ENCODE results near the gene SOX8. TPM values are rescaled to one million over a fixed set of nuclear protein-coding genes. Genes with fewer than 3 reads are reported as not detected.

SOX8 gene
- total RNA-seq, 2 experiments from 2014 or later, result 0.12 to 0.16 TPM

GRCh38 chr16:980595-980854 is 1.0 kb upstream of the SOX8 start:
- H3K4me1 Mint-ChIP-seq, result peaks cover 3% of the 10 kb centered on the region
- DNase-seq (no peak), ATAC-seq (no peak)
- H3K9me3 Mint-ChIP-seq (ENCODE audit: low read depth), result no peaks in the 10 kb centered on the region
- H3K27ac Mint-ChIP-seq, result no peak overlapping the region
- no peaks in the 10 kb centered on the region for H3K36me3 Mint-ChIP-seq
- CTCF ChIA-PET, result interaction anchor here (1.1 to 3.0 kb wide), 2 partner anchors 12 to 16 kb away, joined by 3 to 10 read pairs; no protein-coding TSS in a partner anchor
- H3K4me3 Mint-ChIP-seq, result no peak overlapping the region
- H3K27me3 Mint-ChIP-seq, result peaks cover 20% of the 10 kb centered on the region

- DNase-seq (no peak), ATAC-seq (no peak)
- H3K27ac Mint-ChIP-seq, result no peak overlapping the region
- no peaks in the 10 kb centered on the region for H3K9me3 Mint-ChIP-seq (ENCODE audit: low read depth)
- CTCF ChIA-PET, result no interaction called here
- peaks cover 20% of the 10 kb centered on the region for H3K27me3 Mint-ChIP-seq
- H3K36me3 Mint-ChIP-seq, result no peaks in the 10 kb centered on the region
- no peak overlapping the region for H3K4me3 Mint-ChIP-seq
- peaks cover 3% of the 10 kb centered on the region for H3K4me1 Mint-ChIP-seq
Observed at GRCh38 chr16:982145-983043, 824 bp downstream of the SOX8 start.

GRCh38 chr16:983044-984030 is 1.8 kb downstream of the SOX8 start:
- ATAC-seq (no peak), DNase-seq (no peak)
- H3K4me3 Mint-ChIP-seq, result no peak overlapping the region
- no peaks in the 10 kb centered on the region for H3K36me3 Mint-ChIP-seq
- peaks cover 3% of the 10 kb centered on the region for H3K4me1 Mint-ChIP-seq
- no peak overlapping the region for H3K27ac Mint-ChIP-seq
- peaks cover 20% of the 10 kb centered on the region for H3K27me3 Mint-ChIP-seq
- CTCF ChIA-PET, result interaction anchor here (0.8 kb wide), 1 partner anchor 19 kb away, joined by 3 read pairs; no protein-coding TSS in a partner anchor
- no peaks in the 10 kb centered on the region for H3K9me3 Mint-ChIP-seq (ENCODE audit: low read depth)

GRCh38 chr16:984121-984694 is 2.6 kb downstream of the SOX8 start:
- CTCF ChIA-PET, result interaction anchor here (0.8 kb wide), 1 partner anchor 20 kb away, joined by 3 read pairs; no protein-coding TSS in a partner anchor
- no peak overlapping the region for H3K27ac Mint-ChIP-seq
- H3K27me3 Mint-ChIP-seq, result peaks cover 15% of the 10 kb centered on the region
- peaks cover 3% of the 10 kb centered on the region for H3K4me1 Mint-ChIP-seq
- DNase-seq (no peak), ATAC-seq (no peak)
- no peaks in the 10 kb centered on the region for H3K36me3 Mint-ChIP-seq
- no peak overlapping the region for H3K4me3 Mint-ChIP-seq
- H3K9me3 Mint-ChIP-seq (ENCODE audit: low read depth), result no peaks in the 10 kb centered on the region

- H3K27me3 Mint-ChIP-seq, result peaks cover 11% of the 10 kb centered on the region
Observed at GRCh38 chr16:984736-985636, 3.4 kb downstream of the SOX8 start.

GRCh38 chr16:985646-986400 is 4.3 kb downstream of the SOX8 start:
- Mint-ChIP-seq H3K4me1 (peaks cover 3% of the 10 kb centered on the region), H3K27ac (no peak overlapping the region), H3K27me3 (peaks cover 11% of the 10 kb centered on the region), H3K36me3 (no peaks in the 10 kb centered on the region), H3K9me3 (ENCODE audit: low read depth) (no peaks in the 10 kb centered on the region), H3K4me3 (no peak overlapping the region)
- DNase-seq (no peak), ATAC-seq (no peak)
- CTCF ChIA-PET, result no interaction called here

More at GRCh38 chr16:984736-985636, 3.4 kb downstream of the SOX8 start:
- Mint-ChIP-seq H3K27ac (no peak overlapping the region), H3K9me3 (ENCODE audit: low read depth) (no peaks in the 10 kb centered on the region), H3K4me1 (peaks cover 3% of the 10 kb centered on the region), H3K36me3 (no peaks in the 10 kb centered on the region), H3K4me3 (no peak overlapping the region)
- DNase-seq (no peak), ATAC-seq (no peak)
- CTCF ChIA-PET, result no interaction called here

GRCh38 chr16:986411-986810 is 4.8 kb downstream of the SOX8 start:
- CTCF ChIA-PET, result no interaction called here
- H3K9me3 Mint-ChIP-seq (ENCODE audit: low read depth), result no peaks in the 10 kb centered on the region

GRCh38 chr16:986925-987582 is 5.5 kb downstream of the SOX8 start:
- no peaks in the 10 kb centered on the region for H3K36me3 Mint-ChIP-seq
- H3K27ac Mint-ChIP-seq, result no peak overlapping the region
- H3K4me3 Mint-ChIP-seq, result no peak overlapping the region
- CTCF ChIA-PET, result no interaction called here
- H3K9me3 Mint-ChIP-seq (ENCODE audit: low read depth), result no peaks in the 10 kb centered on the region
- ATAC-seq (no peak), DNase-seq (no peak)
- H3K27me3 Mint-ChIP-seq, result peaks cover 8% of the 10 kb centered on the region
- H3K4me1 Mint-ChIP-seq, result no peaks in the 10 kb centered on the region

More at GRCh38 chr16:986411-986810, 4.8 kb downstream of the SOX8 start:
- no peak overlapping the region for H3K4me3 Mint-ChIP-seq
- H3K4me1 Mint-ChIP-seq, result no peaks in the 10 kb centered on the region
- H3K36me3 Mint-ChIP-seq, result no peaks in the 10 kb centered on the region
- H3K27ac Mint-ChIP-seq, result no peak overlapping the region
- no peak for DNase-seq
- ATAC-seq, result no peak
- peaks cover 8% of the 10 kb centered on the region for H3K27me3 Mint-ChIP-seq

GRCh38 chr16:987906-988305 is 6.3 kb downstream of the SOX8 start:
- H3K27ac Mint-ChIP-seq, result no peak overlapping the region
- no peaks in the 10 kb centered on the region for H3K4me1 Mint-ChIP-seq
- DNase-seq (no peak), ATAC-seq (no peak)
- no peaks in the 10 kb centered on the region for H3K9me3 Mint-ChIP-seq (ENCODE audit: low read depth)
- H3K4me3 Mint-ChIP-seq, result no peak overlapping the region
- peaks cover 3% of the 10 kb centered on the region for H3K27me3 Mint-ChIP-seq
- no peaks in the 10 kb centered on the region for H3K36me3 Mint-ChIP-seq
- CTCF ChIA-PET, result no interaction called here

GRCh38 chr16:988471-989353 is 7.1 kb downstream of the SOX8 start:
- ATAC-seq, result no peak
- no peaks in the 10 kb centered on the region for H3K27me3 Mint-ChIP-seq
- H3K4me1 Mint-ChIP-seq, result no peaks in the 10 kb centered on the region
- no peak overlapping the region for H3K27ac Mint-ChIP-seq
- CTCF ChIA-PET, result no interaction called here
- no peaks in the 10 kb centered on the region for H3K9me3 Mint-ChIP-seq (ENCODE audit: low read depth)
- DNase-seq, result no peak
- H3K4me3 Mint-ChIP-seq, result no peak overlapping the region
- no peaks in the 10 kb centered on the region for H3K36me3 Mint-ChIP-seq

- no peak for DNase-seq
- H3K9me3 Mint-ChIP-seq (ENCODE audit: low read depth), result no peaks in the 10 kb centered on the region
- no peak overlapping the region for H3K4me3 Mint-ChIP-seq
Observed at GRCh38 chr16:989354-989814, 7.8 kb downstream of the SOX8 start.

More at GRCh38 chr16:989354-989814, 7.8 kb downstream of the SOX8 start:
- Mint-ChIP-seq H3K27ac (no peak overlapping the region), H3K27me3 (no peaks in the 10 kb centered on the region), H3K4me1 (no peaks in the 10 kb centered on the region), H3K36me3 (no peaks in the 10 kb centered on the region)
- no peak for ATAC-seq
- CTCF ChIA-PET, result no interaction called here
